ENCODE measurements around the gene BAAT. TPM values are rescaled to one million over a fixed set of nuclear protein-coding genes. Genes with fewer than 3 reads are reported as not detected.
A peak's percentile ranks its signal among the peaks of the same experiment; 100 is the strongest.

Gene BAAT
- total RNA-seq, 1 experiment from 2014 or later, result not detected

- no peak for DNase-seq (ENCODE audit: low read depth)
Observed at GRCh38 chr9:101317735-101318134, 67.1 kb downstream of the BAAT start.

- DNase-seq (ENCODE audit: low read depth), result no peak
Observed at GRCh38 chr9:101315112-101315450, 69.7 kb downstream of the BAAT start.

- no peak for DNase-seq (ENCODE audit: low read depth)
Observed at GRCh38 chr9:101312661-101313060, 72.1 kb downstream of the BAAT start.

- DNase-seq (ENCODE audit: low read depth), result peak; percentile 71
Observed at GRCh38 chr9:101311758-101312420, 72.9 kb downstream of the BAAT start.

GRCh38 chr9:101311191-101311590 lies 73.6 kb downstream of the BAAT start:
- no peak for DNase-seq (ENCODE audit: low read depth)

Other genes starting within 250 kb of the BAAT start
- gene MRPL50, start 13.6 kb upstream of the BAAT start, total RNA-seq (2014; rRNA removed; shearing (Covaris generic)), result 30.8 and 37.2 TPM in 2 replicates
- gene ZNF189, start 13.8 kb upstream of the BAAT start, total RNA-seq (2014; rRNA removed; shearing (Covaris generic)), result 11.2 and 15.5 TPM in 2 replicates
- not detected in 2 replicates for gene ALDOB, start 50.8 kb upstream of the BAAT start, total RNA-seq (2014; rRNA removed; shearing (Covaris generic))
- 28.3 and 29.2 TPM in 2 replicates for gene RNF20, start 148.8 kb upstream of the BAAT start, total RNA-seq (2014; rRNA removed; shearing (Covaris generic))
- gene PPP3R2, start 210.0 kb upstream of the BAAT start, total RNA-seq (2014; rRNA removed; shearing (Covaris generic)), result not detected in 2 replicates